NOMO-1 treated with dmso at 0.1 percent for 144 hours (cell line): ENCODE measurements around the gene SP4.
"Not testable (repeated sequence)": the region's sequence is repeated elsewhere in the genome, so short reads cannot be mapped to it uniquely, and the experiment has no call there.

Experiments used
- DNase-seq: peaks from one replicate; lab custom pipeline; 2025; ENCODE audit not compliant: unreplicated experiment; lab: John Stamatoyannopoulos, UW

SP4 gene

GRCh38 chr7:21524680-21525079 is 96.8 kb downstream of the SP4 start:
- DNase-seq = no peak

DNA sequence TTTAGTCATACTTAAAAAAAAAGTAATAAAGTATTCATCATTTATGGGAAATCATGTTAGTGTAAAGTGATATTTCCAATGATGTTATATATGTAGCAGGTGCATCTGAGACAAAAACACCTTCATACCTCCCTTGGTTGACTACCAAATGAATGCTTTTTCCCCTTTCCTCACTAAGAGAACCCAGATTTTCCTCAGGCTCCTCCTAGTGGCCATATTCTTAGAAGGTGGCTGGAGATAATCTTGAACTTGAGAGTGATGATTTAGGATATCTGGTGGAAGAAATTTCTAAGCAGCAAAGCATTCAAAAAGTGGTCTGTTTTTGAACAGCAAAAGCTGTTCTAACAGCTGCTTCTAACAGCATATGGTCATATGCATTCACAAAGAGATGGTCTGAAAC is 98.1 kb downstream of the SP4 start:
- no peak for DNase-seq

GRCh38 chr7:21526448-21526847 is 98.6 kb downstream of the SP4 start:
- DNase-seq = no peak

DNA sequence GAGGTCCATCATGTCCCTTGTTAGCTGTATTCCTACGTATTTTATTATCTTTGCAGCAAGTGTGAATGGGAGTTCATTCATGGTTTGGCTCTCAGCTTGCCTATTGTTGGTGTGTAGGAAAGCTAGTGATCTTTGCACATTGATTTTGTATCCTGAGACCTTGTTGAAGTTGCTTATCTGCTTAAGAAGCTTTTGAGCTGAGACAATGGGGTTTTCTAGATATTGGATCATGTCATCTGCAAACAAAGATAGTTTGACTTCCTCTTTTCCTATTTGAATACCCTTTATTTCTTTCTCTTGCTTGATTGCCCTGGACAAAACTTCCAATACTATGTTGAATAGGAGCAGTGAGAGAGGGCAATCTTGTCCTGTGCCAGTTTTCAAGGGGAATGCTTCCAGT is 104.6 kb downstream of the SP4 start:
- DNase-seq = not testable (repeated sequence)

- not testable (repeated sequence) for DNase-seq
Measured at GRCh38 chr7:21533646-21534045, 105.8 kb downstream of the SP4 start.

DNA sequence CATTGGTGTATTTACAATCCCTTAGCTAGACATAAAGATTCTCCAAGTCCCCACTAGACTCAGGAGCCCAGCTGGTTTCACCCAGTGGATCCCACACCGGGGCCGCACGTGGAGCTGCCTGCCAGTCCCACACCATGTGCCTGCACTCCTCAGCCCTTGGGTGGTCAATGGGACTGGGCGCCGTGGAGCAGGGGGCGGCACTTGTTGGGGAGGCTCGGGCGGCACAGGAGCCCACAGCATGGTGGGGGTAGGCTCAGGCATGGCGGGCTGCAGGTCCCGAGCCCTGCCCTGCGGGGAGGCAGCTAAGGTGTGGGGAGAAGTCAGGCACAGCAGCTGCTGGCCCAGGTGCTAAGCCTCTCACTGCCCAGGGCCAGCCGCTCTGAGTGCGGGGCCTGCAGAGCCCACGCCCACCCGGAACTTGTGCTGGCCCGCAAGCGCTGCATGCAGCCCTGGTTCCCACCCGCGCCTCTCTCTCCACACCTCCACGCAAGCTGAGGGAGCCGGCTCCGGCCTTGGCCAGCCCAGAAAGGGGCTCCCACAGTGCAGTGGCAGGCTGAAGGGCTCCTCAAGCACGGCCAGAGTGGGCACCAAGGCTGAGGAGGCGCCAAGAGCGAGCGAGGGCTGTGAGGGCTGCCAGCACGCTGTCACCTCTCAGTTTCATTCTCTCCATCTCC is 108.7 kb downstream of the SP4 start:
- not testable (repeated sequence) for DNase-seq

DNA sequence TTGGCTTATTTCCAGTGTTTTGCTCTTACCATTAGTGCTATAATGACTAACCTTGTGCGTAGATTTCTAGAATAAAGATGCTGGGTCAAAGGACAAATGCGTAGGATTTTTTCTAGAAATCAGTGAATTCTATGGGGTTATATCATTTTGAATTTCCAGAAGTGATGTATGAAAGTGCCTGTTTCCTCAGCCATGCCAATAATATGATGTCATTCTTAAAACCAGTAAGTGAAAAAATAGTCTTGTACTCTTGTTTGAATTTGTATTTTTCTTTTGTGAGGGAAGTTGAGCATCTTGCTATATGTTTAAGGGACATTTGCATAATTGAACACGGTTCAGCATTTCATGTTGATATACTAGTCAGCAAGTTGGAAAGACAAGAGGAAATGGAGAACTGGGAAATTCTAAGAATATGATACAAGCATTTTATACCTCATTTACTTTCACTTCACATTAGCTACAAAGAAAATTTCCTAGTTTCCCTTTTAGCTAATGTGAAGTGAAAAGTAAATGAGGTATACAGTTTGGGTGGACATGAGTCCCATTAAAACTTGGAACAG is 111.1 kb downstream of the SP4 start:
- no peak for DNase-seq

DNA sequence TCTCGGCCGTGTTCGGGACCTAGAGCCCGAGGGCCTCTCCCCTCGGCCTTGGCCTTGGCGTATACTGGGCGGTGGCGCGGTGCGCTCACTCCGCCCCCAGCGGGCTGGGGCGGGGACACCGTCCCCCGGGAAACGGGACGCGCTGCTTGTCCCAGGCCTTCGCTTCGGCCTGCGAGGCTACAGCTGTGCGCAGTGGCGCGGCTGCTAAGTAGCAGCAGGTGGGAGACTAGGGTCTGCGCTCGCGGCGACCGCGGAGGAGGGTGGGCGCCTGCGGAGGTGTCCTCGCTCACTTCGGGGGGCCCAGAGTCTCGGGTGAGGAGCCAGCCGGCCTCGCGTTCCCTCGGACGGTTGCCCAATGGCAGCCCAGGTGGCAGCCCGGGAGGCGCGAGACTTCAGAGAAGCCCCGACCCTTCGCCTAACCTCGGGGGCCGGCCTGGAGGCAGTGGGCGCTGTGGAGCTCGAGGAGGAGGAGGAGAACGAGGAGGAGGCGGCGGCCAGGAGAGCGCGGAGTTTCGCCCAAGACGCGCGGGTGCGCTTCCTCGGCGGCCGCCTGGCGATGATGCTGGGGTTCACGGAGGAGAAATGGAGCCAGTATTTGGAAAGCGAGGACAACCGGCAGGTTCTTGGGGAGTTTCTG is 115.1 kb downstream of the SP4 start, which contains the start of gene DNAH11:
DNAH11 (plus strand) TSS at position 149 of the 637 bp plus-strand sequence; CDS start at position 356, 207 bp downstream.
- peak; percentile 44 for DNase-seq

DNA sequence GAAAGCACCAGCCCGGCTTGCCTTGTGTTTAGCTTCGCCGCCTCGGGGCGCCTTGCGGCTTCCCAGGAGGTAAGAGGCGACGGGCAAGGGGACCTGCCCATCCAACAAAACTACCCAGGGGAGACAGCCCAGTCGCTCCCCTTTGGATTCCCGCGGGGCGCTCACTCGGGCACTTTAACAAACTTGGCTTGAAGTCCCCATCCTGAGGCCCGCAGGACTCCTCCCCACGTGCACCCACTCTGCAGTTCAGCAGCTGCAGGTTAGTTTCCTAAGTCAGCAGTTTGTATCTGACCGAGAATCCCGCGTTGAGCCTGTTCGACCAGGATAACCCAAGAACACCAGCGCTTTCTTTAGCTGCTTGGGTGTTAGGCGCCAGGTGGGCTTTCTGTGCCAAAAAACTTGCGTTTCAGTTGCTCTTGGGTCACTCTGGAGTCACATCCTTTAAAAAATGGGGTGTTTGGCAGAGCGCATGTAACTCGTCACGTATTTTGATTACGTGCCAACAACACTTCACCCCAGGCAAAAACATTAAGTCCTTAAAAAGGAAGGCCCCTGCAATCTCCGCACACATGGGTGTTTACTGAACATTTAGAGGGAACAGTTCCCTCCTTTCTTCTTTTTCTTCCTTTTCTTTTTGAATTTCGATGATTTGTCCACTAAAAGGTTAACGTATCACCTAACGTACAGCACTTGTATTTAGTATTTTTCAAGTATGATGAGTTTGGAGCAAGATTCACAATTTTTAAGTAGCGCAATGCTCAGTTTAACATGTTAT is 115.8 kb downstream of the SP4 start:
- DNase-seq = no peak

- DNase-seq = no peak
Measured at GRCh38 chr7:21544303-21544656, 116.4 kb downstream of the SP4 start.

- no peak for DNase-seq
Measured at GRCh38 chr7:21544715-21545114, 116.8 kb downstream of the SP4 start.

DNA sequence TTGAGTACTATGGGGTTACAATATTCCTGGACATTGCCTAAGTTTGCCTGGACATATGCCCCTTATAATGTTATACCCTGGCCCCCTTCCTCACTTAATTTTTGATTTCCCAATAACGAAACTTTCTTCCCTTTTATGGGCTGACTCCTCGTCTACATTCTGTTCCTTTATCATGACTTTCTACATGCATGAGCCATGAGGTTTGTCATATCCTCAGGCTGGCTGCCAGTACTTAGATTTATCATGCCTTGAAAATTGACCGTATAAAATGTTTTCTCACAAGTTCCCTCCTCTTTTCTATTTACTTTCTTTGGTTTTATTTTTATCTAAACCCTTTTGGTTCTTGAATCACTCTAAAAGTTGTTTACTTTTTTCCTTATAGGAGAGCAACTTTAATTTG is 119.6 kb downstream of the SP4 start:
- DNase-seq = no peak

DNA sequence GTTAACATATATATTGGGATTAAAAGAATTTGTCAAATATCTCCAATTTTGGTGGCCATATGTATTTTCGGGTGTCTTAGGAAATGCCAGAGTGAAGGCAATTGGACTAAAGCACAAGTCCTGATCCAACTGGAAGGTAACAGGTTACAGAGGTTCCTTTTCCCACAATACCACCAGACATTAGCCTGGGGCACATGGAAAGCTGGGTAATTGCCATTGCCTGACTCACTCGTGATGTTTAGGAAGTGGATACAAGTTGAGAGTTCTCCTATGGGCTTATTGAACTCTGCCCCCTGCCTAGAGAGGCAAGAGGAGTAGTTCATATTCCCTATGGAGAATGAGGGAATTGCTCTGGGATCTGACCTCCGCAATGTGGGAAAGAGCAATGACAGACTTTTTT is 120.6 kb downstream of the SP4 start:
- DNase-seq = no peak

GRCh38 chr7:21550076-21550475 is 122.2 kb downstream of the SP4 start:
- DNase-seq = no peak

- DNase-seq = no peak
Measured at GRCh38 chr7:21550821-21551531, 123.1 kb downstream of the SP4 start.

DNA sequence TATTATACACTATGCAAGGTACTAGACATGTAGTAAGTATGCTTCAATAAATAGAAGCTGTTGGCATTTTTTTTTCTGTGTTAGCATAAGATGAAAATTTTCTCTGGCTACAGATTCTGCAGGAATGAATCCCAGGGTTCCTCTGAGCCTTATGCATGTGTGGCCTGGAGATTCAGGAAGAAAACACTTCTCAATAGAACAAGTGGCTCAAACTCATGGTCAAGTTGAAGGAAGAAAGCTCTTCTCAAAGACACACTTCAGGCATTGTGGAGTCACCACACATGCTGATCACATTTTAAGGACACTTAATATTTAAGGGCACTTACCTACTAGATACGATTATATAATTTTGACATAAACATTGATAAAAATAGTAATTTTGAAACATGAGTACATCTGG is 134.5 kb downstream of the SP4 start:
- no peak for DNase-seq
